ENCODE data around the gene KREMEN2. TPM values are rescaled to one million over a fixed set of nuclear protein-coding genes. Genes with fewer than 3 reads are reported as not detected.

Gene KREMEN2
- total RNA-seq, 1 experiment from 2014 or later = 8.4 TPM

- Histone ChIP-seq H3K4me1 (replicated peaks; ENCODE audit: insufficient read depth) (peaks cover 5% of the 10 kb centered on the region; the same call in 1 of the 2 replicates), H4K20me1 (ENCODE audit: insufficient read depth) (no peaks in the 10 kb centered on the region), H3K36me3 (ENCODE audit: low read depth) (no peaks in the 10 kb centered on the region), H2AFZ (no peak overlapping the region), H3K9me2 (ENCODE audit: insufficient read depth) (no peaks in the 10 kb centered on the region), H3K4me2 (0 out of 2 replicates have a peak overlapping the region, but pooled peaks have one; percentile 86), H3F3A (ENCODE audit: insufficient read depth, low read depth) (peaks cover 32% of the 10 kb centered on the region; the same call in 1 of the 2 replicates), H3K27ac (no peak overlapping the region), H3K79me2 (ENCODE audit: low read depth) (no peaks in the 10 kb centered on the region), H3K9me3 (ENCODE audit: insufficient read depth, low read depth) (no peaks in the 10 kb centered on the region), H3K27me3 (ENCODE audit: insufficient read depth, low read depth) (no peaks in the 10 kb centered on the region), H3K4me3 (no peak overlapping the region)
- TF ChIP-seq EZH2 (IDR thresholded peaks at IDR 0.05; ENCODE audit: low read depth) = no peak
- TF ChIP-seq CTCF (conservative IDR thresholded peaks at IDR 0.05) = no peak
- intact Hi-C loops (cut with micrococcal nuclease; ENCODE audit: unreplicated experiment) = loop anchor here (10.0 kb wide), 1 partner anchor 78 kb away; the partner anchor contains the start of gene FLYWCH2
- DNase-seq = no peak
- ChIA-PET CTCF (no interaction called here), POLR2A (ENCODE audit: unreplicated experiment) (no interaction called here)
- BruUV-seq (replicated peaks) = TSS peak; percentile 12
Measured at GRCh38 chr16:2962334-2963073, 1.6 kb upstream of the KREMEN2 start.

- no peak for DNase-seq
- H3K79me2 ChIP-seq (ENCODE audit: low read depth) = no peaks in the 10 kb centered on the region
- H3K4me3 ChIP-seq = peak overlapping the region; percentile 91
- ChIA-PET POLR2A (ENCODE audit: unreplicated experiment) (interaction anchor here (0.5 kb wide), 1 partner anchor 13 kb away, joined by 3 read pairs; no protein-coding TSS in a partner anchor), CTCF (no interaction called here)
- no peaks in the 10 kb centered on the region for H3K9me2 ChIP-seq (ENCODE audit: insufficient read depth)
- no peak overlapping the region for H3K27ac ChIP-seq
- peak overlapping the region; percentile 79 for H2AFZ ChIP-seq
- peaks cover 5% of the 10 kb centered on the region; the same call in 1 of the 2 replicates for H3K4me1 ChIP-seq (replicated peaks; ENCODE audit: insufficient read depth)
- TF ChIP-seq EZH2 (IDR thresholded peaks at IDR 0.05; ENCODE audit: low read depth) (no peak), CTCF (conservative IDR thresholded peaks at IDR 0.05) (no peak)
- BruUV-seq (replicated peaks) = no TSS peak
- intact Hi-C loops (cut with micrococcal nuclease; ENCODE audit: unreplicated experiment) = loop anchor here (10.0 kb wide), 1 partner anchor 78 kb away; the partner anchor contains the start of gene FLYWCH2
- H3F3A ChIP-seq (ENCODE audit: insufficient read depth, low read depth) = peaks cover 32% of the 10 kb centered on the region; the same call in 1 of the 2 replicates
- H3K36me3 ChIP-seq (ENCODE audit: low read depth) = no peaks in the 10 kb centered on the region
- no peaks in the 10 kb centered on the region for H3K27me3 ChIP-seq (ENCODE audit: insufficient read depth, low read depth)
- no peaks in the 10 kb centered on the region for H3K9me3 ChIP-seq (ENCODE audit: insufficient read depth, low read depth)
- H3K4me2 ChIP-seq = peak overlapping the region; percentile 86
- H4K20me1 ChIP-seq (ENCODE audit: insufficient read depth) = no peaks in the 10 kb centered on the region
Measured at GRCh38 chr16:2963074-2963722, 877 bp upstream of the KREMEN2 start.

- Histone ChIP-seq H3K9me3 (ENCODE audit: insufficient read depth, low read depth) (no peaks in the 10 kb centered on the region), H3K79me2 (ENCODE audit: low read depth) (no peaks in the 10 kb centered on the region), H3K27me3 (ENCODE audit: insufficient read depth, low read depth) (no peaks in the 10 kb centered on the region), H3K4me3 (peak overlapping the region; percentile 91), H3K9me2 (ENCODE audit: insufficient read depth) (no peaks in the 10 kb centered on the region), H3F3A (ENCODE audit: insufficient read depth, low read depth) (peaks cover 26% of the 10 kb centered on the region; the same call in 1 of the 2 replicates), H3K27ac (no peak overlapping the region), H2AFZ (peak overlapping the region; percentile 79), H4K20me1 (ENCODE audit: insufficient read depth) (no peaks in the 10 kb centered on the region), H3K4me1 (replicated peaks; ENCODE audit: insufficient read depth) (peaks cover 5% of the 10 kb centered on the region; the same call in 1 of the 2 replicates), H3K4me2 (peak overlapping the region; percentile 86), H3K36me3 (ENCODE audit: low read depth) (no peaks in the 10 kb centered on the region)
- intact Hi-C loops (cut with micrococcal nuclease; ENCODE audit: unreplicated experiment) = loop anchor here (2.0 to 10.0 kb wide), 3 partner anchors 18 to 80 kb away; partner anchors contain the start of gene FLYWCH2
- ChIA-PET CTCF (interaction anchor here (0.6 to 0.8 kb wide), 4 partner anchors 41 to 134 kb away, joined by 3 to 4 read pairs (median 4); no protein-coding TSS in a partner anchor), POLR2A (ENCODE audit: unreplicated experiment) (interaction anchor here (0.5 to 1.0 kb wide), 8 partner anchors 55 to 215 kb away, joined by 3 to 9 read pairs (median 5); partner anchors contain the start of gene TNFRSF12A)
- TF ChIP-seq CTCF (conservative IDR thresholded peaks at IDR 0.05) = no peak
- no peak for TF ChIP-seq EZH2 (IDR thresholded peaks at IDR 0.05; ENCODE audit: low read depth)
- no TSS peak for BruUV-seq (replicated peaks)
- DNase-seq = peak; percentile 66 to 93
Measured at GRCh38 chr16:2964475-2965336, 631 bp downstream of the KREMEN2 start.

Measured in PC-9 (cell line).